ENCODE results near the gene NINL. TPM values are rescaled to one million over a fixed set of nuclear protein-coding genes. Genes with fewer than 3 reads are reported as not detected.

The NINL gene
- total and polyA plus RNA-seq, 2 of the 4 experiments (the other 2 are of a cell fraction): 3.0 to 10.4 TPM

DNA sequence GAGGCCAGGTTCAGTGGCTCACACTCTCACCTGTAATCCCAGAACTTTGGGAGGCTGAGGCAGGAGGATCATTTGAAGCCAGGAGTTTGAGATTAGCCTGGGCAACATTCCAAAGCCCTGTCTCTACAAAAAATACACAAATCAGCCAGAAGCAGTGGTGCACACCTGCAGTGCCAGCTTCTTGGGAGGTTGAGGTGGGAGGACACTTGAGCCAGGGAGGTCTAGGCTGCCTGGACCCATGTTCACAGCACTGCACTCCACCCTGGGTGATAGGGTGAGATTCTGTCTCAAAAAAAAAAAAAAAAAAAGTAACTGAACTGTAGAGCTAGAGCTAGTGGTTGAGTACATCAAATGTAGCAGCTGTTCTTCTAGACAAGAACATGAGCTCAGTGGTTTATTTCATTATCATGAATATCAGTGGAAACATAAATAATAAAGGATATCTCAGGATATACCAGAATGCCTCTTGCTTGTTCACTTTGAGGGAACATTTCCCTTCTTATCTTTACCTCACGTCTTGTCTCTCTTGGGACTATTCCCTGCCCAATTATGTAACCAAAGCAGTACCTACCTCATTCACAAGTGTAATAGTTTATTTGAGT, 20.9 kb upstream of the NINL start:
- no peak overlapping the region for H2AK9ac ChIP-seq (replicated peaks; ENCODE audit: low read depth, low read length, poor library complexity)
- H3K27me3 ChIP-seq (ENCODE audit: control insufficient read depth, insufficient read depth, low read length): no peaks in the 10 kb centered on the region
- no peak overlapping the region for H4K91ac ChIP-seq (ENCODE audit: insufficient read depth, low read depth, low read length)
- BruUV-seq (replicated peaks): no TSS peak
- TF ChIP-seq SMC3 (IDR thresholded peaks at IDR 0.05; ENCODE audit: low read depth, low read length): no peak
- TF ChIP-seq NFE2L2 (IDR thresholded peaks at IDR 0.05; ENCODE audit: low read depth, low read length): no peak
- TF ChIP-seq RAD21 (IDR thresholded peaks at IDR 0.05; ENCODE audit: low read length): no peak
- TF ChIP-seq MAFK (IDR thresholded peaks at IDR 0.05; ENCODE audit: low read depth, low read length): no peak
- no peak for TF ChIP-seq USF2 (IDR thresholded peaks at IDR 0.05; ENCODE audit: low read depth, low read length)
- no peak for TF ChIP-seq RCOR1 (IDR thresholded peaks at IDR 0.05; ENCODE audit: insufficient replicate concordance, low read length)
- TF ChIP-seq RFX5 (IDR thresholded peaks at IDR 0.05; ENCODE audit: low read depth, low read length): no peak
- TF ChIP-seq BHLHE40 (IDR thresholded peaks at IDR 0.05; ENCODE audit: low read depth, low read length): no peak
- no peak for TF ChIP-seq MAZ (IDR thresholded peaks at IDR 0.05; ENCODE audit: borderline replicate concordance, low read depth, low read length)
- no peak for TF ChIP-seq CEBPB (IDR thresholded peaks at IDR 0.05; ENCODE audit: low read depth, low read length)
- H3K9ac ChIP-seq (ENCODE audit: low read depth, low read length): no peak overlapping the region
- H3K79me1 ChIP-seq (ENCODE audit: low read depth in 1 of 2, low read length in 2 of 2): peaks cover 7 to 16% of the 10 kb centered on the region in 2 experiments; a peak in 3 of 4 replicates
- no peak overlapping the region for H4K5ac ChIP-seq (ENCODE audit: low read depth, low read length)
- no peak overlapping the region for H3K4me2 ChIP-seq (ENCODE audit: low read depth, low read length)
- DNase-seq (no peak), ATAC-seq (ENCODE audit: low read depth) (no peak)
- intact Hi-C loops (cut with micrococcal nuclease) (no loop called here), dilution Hi-C loops (cut with HindIII; ENCODE audit: low sequenced_read_pairs, unreplicated experiment) (no loop called here), in situ Hi-C loops (cut with MboI; ENCODE audit: low sequenced_read_pairs) (no loop called here)
- WGBS, 2 experiments (ENCODE audit: extremely low coverage in 2 of 2, insufficient read length in 1 of 2): no CpG with 5 or more reads among the region's 1 CpG
- H3K27ac ChIP-seq (ENCODE audit: insufficient read depth, low read length): no peak overlapping the region
- H3K9me3 ChIP-seq (ENCODE audit: control insufficient read depth, insufficient read depth, low read length): no peaks in the 10 kb centered on the region
- H3K14ac ChIP-seq (replicated peaks; ENCODE audit: low read depth, low read length): no peak overlapping the region
- H3K9me1 ChIP-seq (ENCODE audit: insufficient read depth, low read length): peaks cover 7% of the 10 kb centered on the region; the same call in 1 of the 2 replicates
- ChIA-PET CTCF (no interaction called here), POLR2A (ENCODE audit: unreplicated experiment) (no interaction called here)
- H3K23ac ChIP-seq (ENCODE audit: low read depth, low read length): no peak overlapping the region
- H3K4me3 ChIP-seq (ENCODE audit: insufficient read depth, low read depth, low read length): no peak overlapping the region
- no peak overlapping the region for H2AK5ac ChIP-seq (ENCODE audit: low read depth, low read length)
- H2BK5ac ChIP-seq (ENCODE audit: low read depth, low read length, poor library complexity, severe bottlenecking): no peak overlapping the region
- no peak overlapping the region for H2AFZ ChIP-seq (replicated peaks; ENCODE audit: low read length, poor library complexity)
- H3K18ac ChIP-seq (ENCODE audit: low read depth, low read length): no peak overlapping the region
- H4K20me1 ChIP-seq (ENCODE audit: insufficient read depth, low read length): 0 out of 2 replicates have a peak, but pooled peaks cover 6% of the 10 kb centered on the region
- H2BK20ac ChIP-seq (ENCODE audit: low read depth, low read length): no peak overlapping the region
- H3K4me1 ChIP-seq (ENCODE audit: control insufficient read depth, insufficient read depth, low read length): no peaks in the 10 kb centered on the region
- H3K36me3 ChIP-seq (ENCODE audit: control insufficient read depth, insufficient read depth, low read length): no peaks in the 10 kb centered on the region
- no peak overlapping the region for H3K4ac ChIP-seq (ENCODE audit: low read depth, low read length)
- H4K8ac ChIP-seq (ENCODE audit: low read depth in 2 of 2, low read length in 2 of 2): no peak overlapping the region
- H2BK15ac ChIP-seq (ENCODE audit: low read depth, low read length): no peak overlapping the region
- H2BK120ac ChIP-seq (ENCODE audit: low read depth, low read length): no peak overlapping the region
- H3K56ac ChIP-seq (ENCODE audit: extremely low read depth, insufficient read depth, low read length): no peak overlapping the region
